Activated CD4-positive, alpha-beta memory T cell treated with anti-CD3 and anti-CD28 coated beads, Interleukin-2, amount 10 ng/mL, durations not matched to agents 7 days and 5 days (primary cell): ENCODE measurements around the gene ZNF101. TPM values are rescaled to one million over a fixed set of nuclear protein-coding genes. Genes with fewer than 3 reads are reported as not detected.
A peak's percentile ranks its signal among the peaks of the same experiment; 100 is the strongest.

Experiments
- CTCF ChIA-PET: fragments of 350-600 bp; sonication (Branson Sonifier 250); formaldehyde crosslinking; loops from one replicate; lab custom pipeline; 2021; ENCODE audit warnings: antibody characterized with exemption, inconsistent platforms; lab: Charles Lee
- POLR2A ChIA-PET: fragments of 350-600 bp; sonication (Branson Sonifier 250); formaldehyde crosslinking; loops from one replicate; lab custom pipeline; 2021; ENCODE audit warnings: antibody characterized with exemption; lab: Charles Lee
- DNase-seq: peaks from one replicate; pipeline ENCODE4 v3.0.0-alpha.2; 2020
- H3K27ac Mint-ChIP-seq: one replicate; pipeline ENCODE4 v1.8.0; 2021; ENCODE audit warnings: mild to moderate bottlenecking, mixed read lengths
- H3K27me3 Mint-ChIP-seq: one replicate; pipeline ENCODE4 v1.8.0; 2021; ENCODE audit warnings: mixed read lengths
- H3K36me3 Mint-ChIP-seq: one replicate; pipeline ENCODE4 v1.8.0; 2021; ENCODE audit warnings: low read depth, mixed read lengths
- H3K4me1 Mint-ChIP-seq: one replicate; pipeline ENCODE4 v1.8.0; 2021; ENCODE audit warnings: mixed read lengths
- H3K4me3 Mint-ChIP-seq: one replicate; pipeline ENCODE4 v1.8.0; 2021; ENCODE audit warnings: mild to moderate bottlenecking, mixed read lengths
- H3K9me3 Mint-ChIP-seq: one replicate; pipeline ENCODE4 v1.8.0; 2021; ENCODE audit warnings: mixed read lengths
- total RNA-seq, 2 experiments: library from RNA; stranded (reverse); gene quantifications; one replicate each; pipeline ENCODE4 v1.2.3, GENCODE V29; 2021

The ZNF101 gene
- total RNA-seq, 2 experiments from 2014 or later: 105 to 108 TPM

DNA sequence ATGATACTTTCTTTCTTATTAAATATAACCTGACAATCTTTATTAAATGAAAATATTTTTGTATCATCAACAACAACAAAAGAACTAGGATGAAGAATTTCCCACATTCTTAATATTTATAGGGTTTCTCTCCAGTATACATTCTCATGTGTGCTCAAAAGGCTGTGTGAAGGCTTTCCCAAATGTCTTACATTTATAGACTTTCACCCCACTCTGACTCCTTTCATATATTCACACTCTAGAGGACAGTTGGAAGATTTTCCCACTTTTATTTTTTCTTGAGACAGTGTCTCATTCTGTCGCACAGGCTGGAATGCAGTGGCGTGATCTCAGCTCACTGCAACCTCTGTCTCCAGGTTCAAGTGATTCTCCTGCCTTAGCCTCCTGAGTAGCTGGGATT lies 41.9 kb downstream of the ZNF101 start:
- H3K27me3 Mint-ChIP-seq: no peaks in the 10 kb centered on the region
- H3K36me3 Mint-ChIP-seq: peaks cover 81% of the 10 kb centered on the region
- H3K9me3 Mint-ChIP-seq: peaks cover 72% of the 10 kb centered on the region
- H3K4me3 Mint-ChIP-seq: no peak overlapping the region
- ChIA-PET CTCF (no interaction called here), POLR2A (no interaction called here)
- no peaks in the 10 kb centered on the region for H3K4me1 Mint-ChIP-seq
- no peak overlapping the region for H3K27ac Mint-ChIP-seq
- no peak for DNase-seq

DNA sequence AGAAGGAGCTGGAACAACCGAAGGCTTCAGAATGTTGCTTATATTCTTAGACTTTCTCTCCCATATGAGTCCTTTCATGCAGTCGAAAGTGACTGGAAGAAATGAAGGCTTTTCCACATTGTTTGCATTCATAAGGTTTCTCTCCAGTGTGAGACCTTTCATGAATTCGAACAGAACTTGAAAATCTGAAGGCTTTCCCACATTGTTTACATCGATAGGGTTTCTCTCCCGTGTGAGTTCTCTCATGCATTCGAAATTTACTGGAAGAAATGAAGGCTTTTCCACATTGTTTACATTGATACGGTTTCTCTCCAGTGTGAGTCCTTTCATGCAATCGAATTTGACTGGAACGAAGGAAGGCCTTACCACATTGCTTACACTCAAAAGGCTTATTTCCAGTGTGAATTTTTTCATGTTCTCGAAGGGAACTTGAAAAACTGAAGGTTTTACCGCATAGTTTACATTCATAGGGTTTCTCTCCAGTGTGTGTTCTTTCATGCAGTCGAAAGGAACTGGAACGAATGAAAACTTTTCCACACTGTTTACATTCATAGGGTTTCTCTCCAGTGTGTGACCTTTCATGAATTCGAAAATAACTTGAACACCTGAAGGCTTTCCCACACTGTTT lies 42.8 kb downstream of the ZNF101 start:
- Mint-ChIP-seq H3K4me3 (no peak overlapping the region), H3K36me3 (peaks cover 82% of the 10 kb centered on the region), H3K4me1 (no peaks in the 10 kb centered on the region), H3K9me3 (peaks cover 71% of the 10 kb centered on the region), H3K27ac (no peak overlapping the region), H3K27me3 (no peaks in the 10 kb centered on the region)
- ChIA-PET CTCF (no interaction called here), POLR2A (no interaction called here)
- no peak for DNase-seq

DNA sequence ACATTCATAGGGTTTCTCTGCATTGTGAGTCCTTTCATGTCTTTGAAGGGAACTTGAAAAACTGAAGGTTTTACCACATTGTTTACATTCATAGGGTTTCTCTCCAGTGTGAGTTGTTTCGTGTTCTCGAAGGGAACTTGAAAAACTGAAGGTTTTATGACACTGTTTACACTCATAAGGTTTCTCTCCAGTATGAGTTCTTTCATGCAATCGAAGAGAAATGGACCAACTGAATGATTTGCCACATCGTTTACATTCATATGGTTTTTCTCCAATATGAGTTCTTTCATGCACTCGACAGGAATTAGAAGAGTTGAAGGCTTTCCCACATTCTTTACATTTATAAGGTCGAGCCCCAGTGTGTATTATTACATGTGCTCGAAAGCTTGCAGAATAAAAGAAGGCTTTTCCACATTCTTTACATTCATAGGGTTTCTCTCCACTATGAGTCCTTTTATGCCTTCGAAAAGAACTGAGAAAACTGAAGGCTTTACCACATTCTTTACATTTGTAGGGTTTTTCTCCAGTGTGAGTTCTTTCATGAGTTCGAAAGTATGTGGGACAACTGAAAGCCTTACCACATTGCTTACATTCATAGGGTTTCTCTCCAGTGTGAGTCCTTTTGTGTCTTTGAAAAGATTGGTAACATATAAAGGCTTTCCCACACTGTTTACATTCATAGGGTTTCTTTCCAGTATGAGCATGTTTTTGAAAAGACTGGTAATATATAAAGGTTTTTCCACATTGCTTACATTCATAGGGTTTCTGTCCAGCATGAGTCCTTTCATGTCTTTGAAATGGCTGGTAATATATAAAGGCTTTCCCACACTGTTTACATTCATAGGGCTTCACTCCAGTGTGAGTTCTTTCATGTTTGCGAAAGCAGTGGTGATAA lies 43.5 kb downstream of the ZNF101 start:
- no peak overlapping the region for H3K4me3 Mint-ChIP-seq
- POLR2A ChIA-PET: no interaction called here
- H3K36me3 Mint-ChIP-seq: peaks cover 84% of the 10 kb centered on the region
- H3K27ac Mint-ChIP-seq: no peak overlapping the region
- CTCF ChIA-PET: no interaction called here
- peaks cover 72% of the 10 kb centered on the region for H3K9me3 Mint-ChIP-seq
- no peaks in the 10 kb centered on the region for H3K4me1 Mint-ChIP-seq
- DNase-seq: no peak
- H3K27me3 Mint-ChIP-seq: no peaks in the 10 kb centered on the region

DNA sequence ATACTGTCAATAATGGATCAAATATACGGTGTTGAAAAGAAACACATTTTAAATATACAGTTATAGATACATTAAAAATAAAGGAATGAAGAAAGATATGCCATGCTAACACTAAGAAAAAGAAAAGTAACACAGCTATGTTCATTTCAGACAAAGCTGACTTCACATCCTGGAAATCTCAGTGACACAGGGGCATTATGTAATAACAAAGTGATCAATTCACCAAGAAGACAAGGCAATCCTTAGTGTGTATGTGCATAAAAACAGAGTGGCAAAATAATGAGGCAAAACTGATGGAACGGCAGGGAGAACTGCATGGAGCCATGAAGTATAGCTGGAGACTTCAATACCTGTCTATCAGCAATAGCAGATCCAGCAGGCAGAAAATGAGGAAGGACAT lies 51.2 kb downstream of the ZNF101 start:
- peaks cover 73% of the 10 kb centered on the region for H3K9me3 Mint-ChIP-seq
- H3K27ac Mint-ChIP-seq: no peak overlapping the region
- no peak overlapping the region for H3K4me3 Mint-ChIP-seq
- no peaks in the 10 kb centered on the region for H3K4me1 Mint-ChIP-seq
- ChIA-PET POLR2A (interaction anchor here (1.0 to 1.9 kb wide), 2 partner anchors 13 to 51 kb away, joined by 3 to 5 read pairs; partner anchors contain the start of gene ZNF101), CTCF (no interaction called here)
- DNase-seq: no peak
- peaks cover 76% of the 10 kb centered on the region for H3K36me3 Mint-ChIP-seq
- H3K27me3 Mint-ChIP-seq: no peaks in the 10 kb centered on the region

DNA sequence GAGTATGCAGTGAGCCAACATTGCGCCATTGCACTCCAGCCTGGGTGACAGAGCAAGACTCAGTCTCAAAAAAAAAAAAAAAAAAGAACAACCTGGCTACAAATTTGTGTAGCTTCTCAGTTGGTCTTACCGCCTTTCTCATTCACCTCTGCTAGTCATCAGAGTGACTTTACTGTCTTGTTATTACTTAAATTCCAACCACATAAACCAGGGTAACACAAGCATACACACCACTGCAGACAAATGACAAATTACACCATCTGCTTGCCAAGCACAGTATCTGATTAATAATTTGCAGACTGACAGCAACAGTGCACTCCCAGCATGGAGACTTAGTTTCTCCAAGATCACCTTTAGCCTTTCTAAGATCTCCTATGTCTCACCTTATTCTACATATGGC lies 53.3 kb downstream of the ZNF101 start:
- DNase-seq: no peak
- Mint-ChIP-seq H3K4me1 (no peaks in the 10 kb centered on the region), H3K36me3 (peaks cover 63% of the 10 kb centered on the region), H3K27me3 (no peaks in the 10 kb centered on the region), H3K9me3 (peaks cover 64% of the 10 kb centered on the region), H3K27ac (no peak overlapping the region), H3K4me3 (no peak overlapping the region)
- CTCF ChIA-PET: no interaction called here
- POLR2A ChIA-PET: no interaction called here

GRCh38 chr19:19732579-19733501 lies 64.2 kb downstream of the ZNF101 start, which contains the start of gene ZNF14:
TSS of gene ZNF14 (minus strand) at chr19:19733112. CDS start at chr19:19732958, 154 bp downstream.
- ChIA-PET POLR2A (interaction anchor here (0.5 to 3.2 kb wide), 13 partner anchors 18 to 1372 kb away, joined by 3 to 36 read pairs (median 5); partner anchors contain the start of genes ATP13A1, ZNF101, ZNF253 and ZNF506), CTCF (interaction anchor here (0.5 to 1.4 kb wide), 5 partner anchors 44 to 303 kb away, joined by 3 to 7 read pairs (median 3); partner anchors contain the start of gene ZNF253)
- Mint-ChIP-seq H3K27ac (peak within 1 kb of the TSS; percentile 89), H3K9me3 (peaks cover 22% of the 10 kb centered on the region), H3K4me1 (peaks cover 20% of the 10 kb centered on the region), H3K36me3 (peaks cover 46% of the 10 kb centered on the region), H3K4me3 (peak within 1 kb of the TSS; percentile 100), H3K27me3 (no peaks in the 10 kb centered on the region)
- peak; percentile 92 for DNase-seq

Other genes starting within 250 kb of the ZNF101 start
- gene TSSK6, start 153.3 kb upstream of the ZNF101 start, total RNA-seq: 1 to 10 TPM; 5.3 to 5.7 TPM
- 100 to 1,000 TPM; 371 to 388 TPM for gene NDUFA13, start 152.6 kb upstream of the ZNF101 start, total RNA-seq
- 1 to 10 TPM; 8.2 to 8.7 TPM for gene YJEFN3, start 139.9 kb upstream of the ZNF101 start, total RNA-seq
- gene CILP2, start 130.6 kb upstream of the ZNF101 start, total RNA-seq: under 1 TPM in 1 of 2 experiments, not detected in 1; 0.08 TPM
- 10 to 100 TPM; 49.0 to 55.6 TPM for gene PBX4, start 50.2 kb upstream of the ZNF101 start, total RNA-seq
- gene LPAR2, start 40.6 kb upstream of the ZNF101 start, total RNA-seq: 10 to 100 TPM; 43.2 to 46.2 TPM
- 100 to 1,000 TPM; 111 to 112 TPM for gene GMIP, start 25.2 kb upstream of the ZNF101 start, total RNA-seq
- 100 to 1,000 TPM; 102 to 107 TPM for gene ATP13A1, start 5.2 kb upstream of the ZNF101 start, total RNA-seq
- gene ZNF14, start 64.3 kb downstream of the ZNF101 start, total RNA-seq: 1 to 10 TPM; 8.0 to 8.4 TPM
- gene ZNF506, start 152.9 kb downstream of the ZNF101 start, total RNA-seq: 10 to 100 TPM; 24.6 to 25.5 TPM
- 10 to 100 TPM; 12.9 to 14.7 TPM for gene ZNF253, start 197.0 kb downstream of the ZNF101 start, total RNA-seq
- 10 to 100 TPM; 11.4 to 11.7 TPM for gene ZNF93, start 232.1 kb downstream of the ZNF101 start, total RNA-seq